ENCODE measurements around the gene KDM5B.
A peak's percentile ranks its signal among the peaks of the same experiment; 100 is the strongest.
"Not testable (repeated sequence)": the region's sequence is repeated elsewhere in the genome, so short reads cannot be mapped to it uniquely, and the experiment has no call there.

Gene KDM5B

DNA sequence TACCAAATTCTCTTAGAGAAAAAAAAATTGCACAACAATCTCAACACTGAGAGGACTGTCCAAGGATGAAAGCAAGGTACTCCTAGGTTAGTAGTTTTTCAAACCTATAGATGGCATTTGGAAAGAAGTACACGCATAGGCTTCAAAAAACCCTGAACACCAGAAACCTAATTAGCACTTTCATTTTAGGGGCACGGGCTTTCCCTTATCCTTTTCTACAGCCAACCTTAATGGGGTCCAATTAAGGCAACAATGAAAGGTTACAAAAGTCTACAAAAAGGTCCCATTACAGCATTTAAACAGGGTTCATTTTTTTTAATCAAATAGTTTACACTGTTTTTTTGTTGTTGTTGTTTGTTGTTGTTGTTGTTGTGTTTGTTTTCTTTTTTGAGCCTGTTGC lies 6.2 kb downstream of the KDM5B start:
- H3K9ac ChIP-seq (ENCODE audit: low read length): no peak overlapping the region
- H3K4me1 ChIP-seq (ENCODE audit: control insufficient read depth, insufficient read depth, low read length): peaks cover 37% of the 10 kb centered on the region
- no peak overlapping the region for H3K4me3 ChIP-seq (ENCODE audit: low read length)
- no peaks in the 10 kb centered on the region for H3K27me3 ChIP-seq (replicated peaks; ENCODE audit: control insufficient read depth, insufficient read depth, low read length)
- peaks cover 3% of the 10 kb centered on the region for H3K36me3 ChIP-seq (ENCODE audit: control insufficient read depth, insufficient read depth, low read length, severe bottlenecking)
- no peak for DNase-seq (ENCODE audit: low read depth)
- H3K9me3 ChIP-seq (ENCODE audit: control insufficient read depth, low read length): no peaks in the 10 kb centered on the region

DNA sequence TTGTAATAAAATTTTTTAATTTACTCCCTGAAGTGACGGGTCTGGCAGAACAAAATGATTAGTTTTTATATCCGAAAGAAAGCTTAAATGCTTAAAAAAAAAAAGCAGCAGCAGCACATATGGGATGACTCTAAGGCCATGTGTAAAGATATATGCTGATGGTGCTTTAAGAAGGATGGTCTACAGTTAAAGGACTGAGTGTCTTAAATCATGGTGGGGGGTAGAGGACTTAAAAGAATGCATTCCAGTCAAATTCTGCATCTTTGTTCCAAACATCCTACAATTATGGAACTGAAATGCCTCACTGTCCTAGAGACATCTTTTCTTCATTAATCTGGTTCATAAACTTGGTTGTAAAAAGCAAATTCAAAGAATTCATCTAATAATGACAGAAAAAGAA lies 7.0 kb downstream of the KDM5B start:
- Histone ChIP-seq H3K9me3 (ENCODE audit: control insufficient read depth, low read length) (no peaks in the 10 kb centered on the region), H3K4me1 (ENCODE audit: control insufficient read depth, insufficient read depth, low read length) (peaks cover 34% of the 10 kb centered on the region), H3K4me3 (ENCODE audit: low read length) (no peak overlapping the region), H3K9ac (ENCODE audit: low read length) (no peak overlapping the region), H3K27me3 (replicated peaks; ENCODE audit: control insufficient read depth, insufficient read depth, low read length) (no peaks in the 10 kb centered on the region), H3K36me3 (ENCODE audit: control insufficient read depth, insufficient read depth, low read length, severe bottlenecking) (peaks cover 3% of the 10 kb centered on the region)
- no peak for DNase-seq (ENCODE audit: low read depth)

DNA sequence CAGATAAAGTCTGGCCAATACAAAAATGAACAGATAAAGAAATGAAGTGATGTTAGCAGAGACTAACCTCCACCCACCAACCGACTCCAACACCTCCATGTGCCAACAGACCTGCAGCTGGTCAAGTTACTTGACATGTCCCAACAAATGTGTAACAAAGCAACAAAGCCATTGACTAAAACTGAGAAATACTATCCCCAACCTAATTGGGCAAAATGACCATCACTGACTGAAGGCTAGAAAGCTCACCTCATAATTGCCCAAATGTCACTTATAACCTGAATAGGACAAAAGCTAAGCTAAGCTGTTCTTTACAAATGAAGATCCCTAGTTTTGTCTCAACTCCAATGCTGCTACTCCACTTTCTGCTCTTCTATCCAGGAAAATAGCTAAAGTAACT lies 7.5 kb downstream of the KDM5B start:
- no peak for DNase-seq (ENCODE audit: low read depth)
- Histone ChIP-seq H3K4me3 (ENCODE audit: low read length) (no peak overlapping the region), H3K36me3 (ENCODE audit: control insufficient read depth, insufficient read depth, low read length, severe bottlenecking) (peaks cover 3% of the 10 kb centered on the region)

DNA sequence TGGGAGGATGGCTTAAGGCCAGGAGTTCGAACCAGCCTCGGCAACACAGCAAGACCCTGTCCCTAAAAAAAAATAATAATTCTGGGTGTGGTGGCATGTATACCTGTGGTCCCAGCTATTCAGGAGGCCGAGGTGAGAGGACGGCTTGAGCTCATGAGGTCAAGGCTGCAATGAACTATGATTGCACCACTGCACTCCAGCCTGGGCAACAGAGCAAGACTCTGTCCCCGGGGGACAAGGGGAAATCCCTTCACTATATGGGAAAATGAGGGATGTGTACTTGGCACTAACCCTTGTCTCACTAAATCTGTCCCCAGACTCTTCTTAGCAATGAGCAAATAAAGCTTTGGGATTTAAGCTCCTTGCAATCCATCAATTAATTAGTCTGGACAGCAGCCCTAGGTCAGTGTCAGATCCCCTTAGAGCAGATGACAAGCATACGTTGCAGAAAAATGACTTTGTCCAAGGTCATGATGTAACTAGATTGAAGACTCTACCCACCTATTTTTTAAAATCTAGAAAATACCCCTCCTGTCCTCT lies 9.4 kb downstream of the KDM5B start:
- Histone ChIP-seq H3K27me3 (replicated peaks; ENCODE audit: control insufficient read depth, insufficient read depth, low read length) (no peaks in the 10 kb centered on the region), H3K9ac (ENCODE audit: low read length) (no peak overlapping the region), H3K9me3 (ENCODE audit: control insufficient read depth, low read length) (no peaks in the 10 kb centered on the region), H3K4me1 (ENCODE audit: control insufficient read depth, insufficient read depth, low read length) (peaks cover 15% of the 10 kb centered on the region), H3K36me3 (ENCODE audit: control insufficient read depth, insufficient read depth, low read length, severe bottlenecking) (peaks cover 3% of the 10 kb centered on the region), H3K4me3 (ENCODE audit: low read length) (no peak overlapping the region)
- no peak for DNase-seq (ENCODE audit: low read depth)

More for the DNA sequence above, 7.5 kb downstream of the KDM5B start:
- Histone ChIP-seq H3K9me3 (ENCODE audit: control insufficient read depth, low read length) (no peaks in the 10 kb centered on the region), H3K27me3 (replicated peaks; ENCODE audit: control insufficient read depth, insufficient read depth, low read length) (no peaks in the 10 kb centered on the region), H3K9ac (ENCODE audit: low read length) (no peak overlapping the region), H3K4me1 (ENCODE audit: control insufficient read depth, insufficient read depth, low read length) (peaks cover 30% of the 10 kb centered on the region)

DNA sequence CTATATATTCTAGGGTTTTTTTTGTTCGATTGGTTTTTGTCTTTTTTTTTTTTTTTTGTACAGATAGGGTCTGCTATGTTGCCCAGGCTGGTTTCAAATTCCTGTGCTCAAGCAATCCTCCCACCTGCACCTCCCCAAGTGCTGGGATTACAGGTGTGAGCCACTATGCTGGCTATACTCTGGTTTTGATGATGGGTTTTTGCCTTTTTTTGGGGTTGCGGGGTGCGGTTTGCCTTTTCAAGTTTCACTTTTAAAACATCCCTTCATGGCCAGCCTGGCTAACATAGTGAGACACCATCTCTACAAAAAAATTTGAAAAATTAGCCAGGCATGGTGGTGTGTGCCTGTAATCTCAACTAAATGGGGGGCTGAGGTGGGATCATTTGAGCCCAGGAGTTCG lies 10.0 kb downstream of the KDM5B start:
- H3K9me3 ChIP-seq (ENCODE audit: control insufficient read depth, low read length): no peaks in the 10 kb centered on the region
- no peak overlapping the region for H3K4me3 ChIP-seq (ENCODE audit: low read length)
- H3K36me3 ChIP-seq (ENCODE audit: control insufficient read depth, insufficient read depth, low read length, severe bottlenecking): peaks cover 3% of the 10 kb centered on the region
- no peaks in the 10 kb centered on the region for H3K27me3 ChIP-seq (replicated peaks; ENCODE audit: control insufficient read depth, insufficient read depth, low read length)
- no peak overlapping the region for H3K9ac ChIP-seq (ENCODE audit: low read length)
- no peak for DNase-seq (ENCODE audit: low read depth)
- peaks cover 11% of the 10 kb centered on the region for H3K4me1 ChIP-seq (ENCODE audit: control insufficient read depth, insufficient read depth, low read length)

DNA sequence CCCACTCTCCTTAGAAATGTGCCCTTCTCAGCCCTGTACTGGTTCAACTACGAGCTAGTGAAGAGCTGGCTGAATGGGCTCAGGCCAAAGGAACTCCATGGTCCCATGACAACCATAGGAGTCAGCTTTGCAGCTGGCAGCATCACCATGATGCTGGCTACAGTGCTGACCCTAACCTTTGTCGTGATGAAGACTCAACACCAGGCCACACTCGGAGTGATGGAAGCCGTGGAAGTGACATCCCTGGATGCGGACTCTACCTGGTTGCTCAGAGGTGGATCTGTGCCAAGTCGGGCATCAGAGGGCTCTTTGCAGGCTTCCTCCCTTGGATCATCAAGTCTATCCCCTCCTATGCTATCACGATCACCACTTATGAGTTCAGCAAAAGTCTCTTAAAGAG lies 11.6 kb downstream of the KDM5B start:
- H3K36me3 ChIP-seq (ENCODE audit: control insufficient read depth, insufficient read depth, low read length, severe bottlenecking): peaks cover 3% of the 10 kb centered on the region
- DNase-seq (ENCODE audit: low read depth): no peak
- H3K4me1 ChIP-seq (ENCODE audit: control insufficient read depth, insufficient read depth, low read length): no peaks in the 10 kb centered on the region

DNA sequence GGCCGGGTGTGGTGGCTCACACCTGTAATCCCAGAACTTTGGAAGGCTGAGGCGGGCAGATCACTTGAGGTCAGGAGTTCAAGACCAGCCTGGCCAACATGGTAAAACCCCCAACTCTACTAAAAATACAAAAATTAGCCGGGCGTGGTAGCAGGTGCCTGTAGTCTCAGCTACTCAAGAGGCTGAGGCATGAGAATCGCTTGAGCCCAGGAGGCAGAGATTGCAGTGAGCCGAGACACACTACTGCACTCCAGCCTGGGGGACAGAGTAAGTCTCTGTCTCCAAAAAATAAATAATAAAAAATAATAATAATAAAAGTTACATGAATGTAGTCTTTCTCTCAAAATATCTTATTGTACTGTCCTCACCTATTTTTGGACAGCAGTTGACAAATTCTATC lies 13.3 kb downstream of the KDM5B start:
- H3K9ac ChIP-seq (ENCODE audit: low read length); H3K36me3 ChIP-seq (ENCODE audit: control insufficient read depth, insufficient read depth, low read length, severe bottlenecking): not testable (repeated sequence)

More for the DNA sequence above, 11.6 kb downstream of the KDM5B start:
- no peaks in the 10 kb centered on the region for H3K27me3 ChIP-seq (replicated peaks; ENCODE audit: control insufficient read depth, insufficient read depth, low read length)
- no peak overlapping the region for H3K9ac ChIP-seq (ENCODE audit: low read length)
- H3K4me3 ChIP-seq (ENCODE audit: low read length): no peak overlapping the region
- H3K9me3 ChIP-seq (ENCODE audit: control insufficient read depth, low read length): no peaks in the 10 kb centered on the region

DNA sequence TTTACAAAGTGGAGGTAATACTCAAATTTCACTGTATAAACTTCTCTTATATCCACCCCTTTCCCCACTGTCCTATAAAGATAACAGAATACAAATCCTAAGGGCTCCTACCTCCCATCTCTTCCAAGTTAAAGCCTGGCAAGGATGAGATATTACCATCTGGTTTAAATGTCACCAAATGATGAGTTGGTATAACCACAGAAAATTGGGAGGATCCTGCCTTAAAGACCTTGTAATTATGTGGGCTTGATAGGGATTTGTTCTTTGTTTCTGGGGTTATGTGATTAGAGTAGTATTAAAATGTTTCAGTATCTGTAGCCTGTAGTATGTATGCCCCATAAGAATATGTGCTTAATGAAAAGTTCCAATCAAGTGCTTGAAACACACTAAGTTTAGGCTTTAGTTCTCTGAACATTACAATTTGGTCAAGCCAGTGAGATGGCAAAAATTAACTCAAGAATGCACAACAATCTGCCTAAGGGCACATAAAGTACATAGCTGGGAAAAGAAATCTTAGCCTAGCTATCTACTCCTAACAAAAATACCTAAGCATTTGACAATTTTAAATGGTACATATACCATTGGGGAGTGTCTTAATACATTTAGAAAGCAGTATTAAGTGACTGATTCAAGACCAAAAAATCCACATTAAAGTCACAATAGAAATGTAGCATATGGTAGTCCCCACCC lies 14.0 kb downstream of the KDM5B start:
- Histone ChIP-seq H3K9ac (ENCODE audit: low read length) (no peak overlapping the region), H3K36me3 (ENCODE audit: control insufficient read depth, insufficient read depth, low read length, severe bottlenecking) (peaks cover 3% of the 10 kb centered on the region), H3K9me3 (ENCODE audit: control insufficient read depth, low read length) (no peaks in the 10 kb centered on the region), H3K4me3 (ENCODE audit: low read length) (no peak overlapping the region), H3K27me3 (replicated peaks; ENCODE audit: control insufficient read depth, insufficient read depth, low read length) (no peaks in the 10 kb centered on the region), H3K4me1 (ENCODE audit: control insufficient read depth, insufficient read depth, low read length) (no peaks in the 10 kb centered on the region)
- DNase-seq (ENCODE audit: low read depth): peak; percentile 69

More for the DNA sequence above, 13.3 kb downstream of the KDM5B start:
- not testable (repeated sequence) for H3K4me3 ChIP-seq (ENCODE audit: low read length); H3K9me3 ChIP-seq (ENCODE audit: control insufficient read depth, low read length); DNase-seq (ENCODE audit: low read depth); H3K27me3 ChIP-seq (replicated peaks; ENCODE audit: control insufficient read depth, insufficient read depth, low read length); H3K4me1 ChIP-seq (ENCODE audit: control insufficient read depth, insufficient read depth, low read length)

DNA sequence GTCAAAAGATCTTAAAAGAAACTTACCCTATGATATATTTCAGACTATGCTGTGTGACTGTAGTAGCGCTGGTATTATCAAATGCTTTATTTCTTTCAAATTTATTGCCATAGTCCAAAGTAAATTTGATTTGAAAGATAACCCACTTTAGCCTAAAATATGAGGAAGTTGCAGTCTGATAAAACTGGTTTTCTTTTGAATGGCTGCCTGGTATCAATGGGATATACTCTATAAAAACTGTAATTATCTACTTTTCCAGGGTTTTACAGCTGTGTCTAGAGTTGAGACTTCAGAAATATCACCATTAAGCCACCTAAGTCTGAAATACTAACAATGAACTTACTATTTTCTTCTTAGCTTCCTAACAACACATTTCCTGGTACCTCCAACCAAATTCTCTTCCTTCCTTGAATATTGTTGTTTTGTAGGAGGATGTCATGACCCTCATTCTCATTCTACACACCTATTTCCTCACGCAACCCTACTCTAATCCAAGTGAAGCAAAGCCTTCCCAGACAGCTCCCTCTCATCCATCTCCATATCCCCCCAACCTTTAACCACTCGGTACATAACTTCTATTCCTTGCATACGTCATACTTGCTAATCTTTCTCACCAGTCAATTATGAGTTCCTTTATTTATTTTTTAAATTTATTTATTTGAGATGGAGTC lies 17.0 kb downstream of the KDM5B start:
- Histone ChIP-seq H3K4me3 (ENCODE audit: low read length) (no peak overlapping the region), H3K4me1 (ENCODE audit: control insufficient read depth, insufficient read depth, low read length) (no peaks in the 10 kb centered on the region), H3K36me3 (ENCODE audit: control insufficient read depth, insufficient read depth, low read length, severe bottlenecking) (no peaks in the 10 kb centered on the region), H3K9ac (ENCODE audit: low read length) (no peak overlapping the region), H3K27me3 (replicated peaks; ENCODE audit: control insufficient read depth, insufficient read depth, low read length) (no peaks in the 10 kb centered on the region), H3K9me3 (ENCODE audit: control insufficient read depth, low read length) (no peaks in the 10 kb centered on the region)
- DNase-seq (ENCODE audit: low read depth): no peak

DNA sequence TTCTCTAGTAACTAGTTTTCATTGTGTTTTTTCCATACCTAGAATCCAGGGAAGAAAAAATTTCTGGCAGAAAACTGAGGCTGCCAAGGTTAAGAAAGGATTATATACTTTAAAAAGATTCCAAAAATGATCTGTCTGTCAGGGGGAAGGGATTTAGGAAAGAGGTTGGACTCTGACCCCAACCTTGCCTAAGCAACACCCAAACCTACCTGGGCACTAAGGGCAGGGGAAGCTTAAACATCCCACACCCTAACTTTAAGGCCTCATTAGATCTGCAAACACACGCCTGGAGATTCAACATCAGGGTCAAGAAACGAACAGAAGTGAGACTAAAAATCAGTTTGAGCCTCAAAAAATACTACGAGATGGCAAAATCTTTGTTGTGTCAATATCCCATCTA lies 19.4 kb downstream of the KDM5B start:
- Histone ChIP-seq H3K9me3 (ENCODE audit: control insufficient read depth, low read length) (no peaks in the 10 kb centered on the region), H3K9ac (ENCODE audit: low read length) (no peak overlapping the region), H3K36me3 (ENCODE audit: control insufficient read depth, insufficient read depth, low read length, severe bottlenecking) (no peaks in the 10 kb centered on the region), H3K4me3 (ENCODE audit: low read length) (no peak overlapping the region), H3K4me1 (ENCODE audit: control insufficient read depth, insufficient read depth, low read length) (no peaks in the 10 kb centered on the region), H3K27me3 (replicated peaks; ENCODE audit: control insufficient read depth, insufficient read depth, low read length) (no peaks in the 10 kb centered on the region)
- no peak for DNase-seq (ENCODE audit: low read depth)

DNA sequence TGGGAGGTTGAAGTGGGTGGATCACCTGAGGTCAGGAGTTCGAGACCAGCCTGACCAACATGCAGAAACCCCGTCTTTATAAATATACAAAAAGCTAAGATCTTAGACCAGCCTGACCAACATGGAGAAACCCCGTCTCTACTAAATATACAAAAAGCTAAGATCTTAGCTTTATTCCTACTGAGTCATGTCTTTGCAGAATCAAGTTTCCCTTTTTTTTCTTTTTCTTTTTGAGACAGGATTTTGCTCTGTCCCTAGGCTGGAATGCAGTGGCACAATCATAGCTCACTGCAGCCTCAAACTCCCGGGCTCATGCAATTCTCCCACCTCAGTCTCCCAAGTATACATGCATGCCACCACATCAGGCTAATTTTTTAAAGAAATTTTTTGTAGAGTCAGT lies 21.4 kb downstream of the KDM5B start:
- H3K36me3 ChIP-seq (ENCODE audit: control insufficient read depth, insufficient read depth, low read length, severe bottlenecking): no peaks in the 10 kb centered on the region
- H3K9ac ChIP-seq (ENCODE audit: low read length): no peak overlapping the region
- no peaks in the 10 kb centered on the region for H3K9me3 ChIP-seq (ENCODE audit: control insufficient read depth, low read length)
- H3K4me3 ChIP-seq (ENCODE audit: low read length): no peak overlapping the region
- peak; percentile 29 for DNase-seq (ENCODE audit: low read depth)
- H3K27me3 ChIP-seq (replicated peaks; ENCODE audit: control insufficient read depth, insufficient read depth, low read length): no peaks in the 10 kb centered on the region
- H3K4me1 ChIP-seq (ENCODE audit: control insufficient read depth, insufficient read depth, low read length): no peaks in the 10 kb centered on the region

Data from adipocyte (in vitro differentiated cells).